Measurements from ENCODE around the gene RPA3. TPM values are rescaled to one million over a fixed set of nuclear protein-coding genes. Genes with fewer than 3 reads are reported as not detected.

The RPA3 gene
- total RNA-seq, 1 experiment from 2014 or later, result 108 TPM

- Histone ChIP-seq H3K27me3 (ENCODE audit: insufficient read depth, low read length) (no peaks in the 10 kb centered on the region), H2AFZ (ENCODE audit: low read length) (no peak overlapping the region), H2AK5ac (ENCODE audit: insufficient read length, low read length) (no peak overlapping the region), H2BK5ac (ENCODE audit: insufficient read length, low read length) (no peak overlapping the region), H3K79me1 (ENCODE audit: insufficient read depth, low read depth, low read length, poor library complexity, severe bottlenecking) (no peaks in the 10 kb centered on the region), H3K27ac (ENCODE audit: insufficient read length, low read depth, low read length) (no peak overlapping the region), H4K8ac (replicated peaks; ENCODE audit: insufficient read length, low read depth, low read length) (no peak overlapping the region), H2BK12ac (ENCODE audit: insufficient read length, low read depth, low read length) (no peak overlapping the region), H4K91ac (ENCODE audit: insufficient read length, low read depth, low read length) (no peak overlapping the region), H3K56ac (ENCODE audit: insufficient read length, low read depth, low read length) (no peak overlapping the region), H4K20me1 (ENCODE audit: control insufficient read depth, insufficient read depth, insufficient read length) (no peaks in the 10 kb centered on the region), H3K79me2 (ENCODE audit: insufficient read depth, low read length) (no peaks in the 10 kb centered on the region), H3K9me3 (ENCODE audit: control insufficient read depth, low read depth, low read length) (no peaks in the 10 kb centered on the region), H3K23ac (ENCODE audit: insufficient read length, low read depth, low read length) (no peak overlapping the region), H2BK20ac (ENCODE audit: low read depth, low read length, poor library complexity, severe bottlenecking) (no peak overlapping the region), H2BK120ac (ENCODE audit: low read depth, low read length, poor library complexity, severe bottlenecking) (no peak overlapping the region), H3K23me2 (ENCODE audit: insufficient read length, low read depth, low read length, poor library complexity, severe bottlenecking) (no peaks in the 10 kb centered on the region), H3K4ac (ENCODE audit: low read depth, low read length) (no peak overlapping the region), H3K18ac (ENCODE audit: insufficient read length, low read depth, low read length) (no peak overlapping the region), H3K9ac (ENCODE audit: extremely low read depth, insufficient read length, low read length) (no peak overlapping the region), H2BK15ac (ENCODE audit: low read depth, low read length) (no peak overlapping the region), H3K4me2 (ENCODE audit: insufficient read depth, insufficient read length, low read length) (no peak overlapping the region), H3T11ph (ENCODE audit: low read length) (no peak overlapping the region), H3K14ac (ENCODE audit: insufficient read depth, low read length) (no peak overlapping the region), H4K5ac (ENCODE audit: insufficient read length, low read depth, low read length) (no peak overlapping the region), H3K4me1 (ENCODE audit: insufficient read depth, low read length) (peaks cover 3% of the 10 kb centered on the region; the same call in 1 of the 2 replicates)
- WGBS (ENCODE audit: extremely low coverage, insufficient read length, low lambda C conversion rate), result no CpG with 5 or more reads among the region's 2 CpGs
- no peaks in the 10 kb centered on the region for H3K9me3 Mint-ChIP-seq
- no peak overlapping the region for H3K4me3 Mint-ChIP-seq
- H3K27me3 Mint-ChIP-seq (ENCODE audit: low read depth), result no peaks in the 10 kb centered on the region
- H3K27ac Mint-ChIP-seq, result peak overlapping the region in 1 of 3 experiments; percentile 60; a peak in 1 of 7 replicates
- peaks cover 15 to 34% of the 10 kb centered on the region in 2 experiments for H3K4me1 Mint-ChIP-seq
- no peak for TF ChIP-seq CTCF (conservative IDR thresholded peaks at IDR 0.05)
- no peaks in the 10 kb centered on the region for H3K36me3 Mint-ChIP-seq (ENCODE audit: insufficient read depth in 1 of 3, low read depth in 3 of 3)
- DNase-seq, result no peak
Measured at GRCh38 chr7:7740037-7740355, 21.6 kb upstream of the RPA3 start.
